ENCODE results near the gene PBLD.
"Not testable (repeated sequence)": the region's sequence is repeated elsewhere in the genome, so short reads cannot be mapped to it uniquely, and the experiment has no call there.

The PBLD gene

DNA sequence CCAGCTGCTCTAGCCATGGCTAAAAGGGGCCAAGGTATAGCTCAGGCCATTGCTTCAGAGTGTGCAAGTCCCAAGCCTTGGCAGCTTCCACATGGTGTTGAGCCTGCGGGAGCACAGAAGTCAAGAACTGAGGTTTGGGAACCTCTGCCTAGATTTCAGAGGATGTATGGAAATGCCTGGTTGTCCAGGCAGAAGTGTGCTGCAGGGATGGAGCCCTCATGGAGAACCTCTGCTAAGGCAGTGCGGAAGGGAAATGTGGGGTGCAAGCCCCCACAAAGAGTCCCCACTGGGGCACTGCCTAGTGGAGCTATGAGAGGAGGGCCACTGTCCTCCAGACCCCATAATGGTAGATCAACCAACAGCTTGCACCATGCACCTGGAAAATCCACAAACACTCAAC, 54.9 kb downstream of the PBLD start:
- DNase-seq: not testable (repeated sequence)

- DNase-seq: no peak
Measured at GRCh38 chr10:68276224-68276623, 56.5 kb downstream of the PBLD start.

DNA sequence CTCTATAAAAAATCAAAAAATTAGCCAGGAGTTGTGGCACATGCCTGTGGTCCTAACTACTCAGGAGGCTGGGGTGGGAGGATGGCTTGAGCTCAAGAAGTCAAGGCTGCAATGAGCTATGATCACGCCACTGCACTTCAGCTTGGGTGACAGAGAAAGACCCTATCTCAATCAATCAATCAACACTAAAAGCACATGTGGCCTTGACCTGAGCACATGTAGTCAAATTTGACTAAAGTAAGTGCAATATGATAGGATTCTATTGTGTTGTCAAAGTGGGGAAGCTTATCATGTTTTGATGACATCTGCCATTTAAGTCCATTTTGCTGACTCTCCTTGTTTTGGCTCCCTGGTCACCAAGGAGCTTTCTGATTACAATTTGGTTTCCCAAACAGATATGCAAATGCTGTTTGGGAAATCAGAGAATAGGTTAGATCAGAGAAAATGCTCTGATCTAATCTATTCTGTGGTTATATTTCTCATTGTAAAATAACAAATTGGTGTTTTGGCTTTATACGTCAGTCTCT, 57.1 kb downstream of the PBLD start:
- DNase-seq: no peak

GRCh38 chr10:68272833-68273232, 59.9 kb downstream of the PBLD start:
- DNase-seq: no peak

DNA sequence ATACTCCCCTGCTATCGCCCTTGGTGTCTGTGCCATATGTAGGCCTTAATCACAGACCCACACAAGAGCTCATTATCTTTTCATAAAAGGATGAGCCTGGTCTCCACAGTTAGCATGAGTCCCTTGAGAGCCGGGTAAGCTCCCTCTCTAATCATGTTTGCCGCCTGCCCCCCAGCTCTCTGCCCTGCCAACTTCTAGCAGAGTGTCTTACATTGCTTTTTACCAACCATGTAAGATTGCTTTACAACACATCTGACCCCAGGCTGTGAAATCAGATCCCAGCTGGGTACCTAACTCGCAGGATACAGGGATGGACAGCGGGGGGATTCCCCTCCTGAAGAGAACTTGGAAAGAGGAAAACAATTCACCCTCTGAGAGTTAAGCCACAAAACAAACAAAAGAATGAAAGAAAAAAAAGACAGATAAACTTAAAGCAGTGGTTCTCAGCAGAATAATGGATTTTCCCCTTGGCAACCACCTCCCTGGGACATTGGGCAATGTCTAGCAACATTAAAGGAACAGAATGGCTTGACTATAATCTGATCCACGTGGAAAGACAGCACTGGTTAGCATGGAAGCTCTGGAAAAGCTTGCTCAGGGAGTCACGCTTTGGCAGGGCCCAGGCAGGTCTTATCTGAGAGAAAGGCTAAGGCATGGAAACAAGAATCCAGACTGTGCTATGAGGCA, 61.4 kb downstream of the PBLD start:
- DNase-seq: no peak

DNA sequence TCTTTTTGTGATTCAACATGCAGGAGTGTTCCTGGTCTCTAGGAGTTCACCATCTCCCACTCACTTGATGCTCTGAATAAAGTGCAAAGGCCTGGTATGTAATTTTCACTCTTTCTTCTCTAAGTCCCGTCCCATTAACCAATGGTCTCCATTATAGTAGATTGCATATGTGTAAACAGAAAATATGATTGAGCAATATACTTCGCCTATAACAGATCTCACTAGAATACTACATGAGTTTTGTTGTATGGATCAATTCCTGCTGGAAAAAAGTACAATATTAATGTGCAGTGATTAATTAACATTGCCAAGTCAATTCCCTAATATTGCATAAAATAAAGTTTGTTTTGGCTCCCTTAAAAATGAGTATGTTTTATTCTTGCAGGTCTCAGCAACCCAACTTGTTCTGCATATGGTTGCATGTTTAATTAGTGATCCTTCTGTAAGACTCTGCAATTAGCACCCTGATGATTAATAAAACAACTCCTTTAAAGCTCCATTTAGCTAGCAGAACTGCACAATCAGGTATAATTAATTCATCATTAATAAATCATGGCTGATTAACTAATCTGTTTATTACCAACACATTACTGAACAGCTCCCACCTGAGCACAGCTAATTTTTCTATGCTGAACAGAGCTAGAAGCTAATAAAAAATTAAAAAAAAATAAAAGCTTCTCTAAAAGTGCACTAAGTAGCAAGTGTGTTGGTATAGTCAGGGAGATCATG, 63.0 kb downstream of the PBLD start:
- no peak for DNase-seq

DNA sequence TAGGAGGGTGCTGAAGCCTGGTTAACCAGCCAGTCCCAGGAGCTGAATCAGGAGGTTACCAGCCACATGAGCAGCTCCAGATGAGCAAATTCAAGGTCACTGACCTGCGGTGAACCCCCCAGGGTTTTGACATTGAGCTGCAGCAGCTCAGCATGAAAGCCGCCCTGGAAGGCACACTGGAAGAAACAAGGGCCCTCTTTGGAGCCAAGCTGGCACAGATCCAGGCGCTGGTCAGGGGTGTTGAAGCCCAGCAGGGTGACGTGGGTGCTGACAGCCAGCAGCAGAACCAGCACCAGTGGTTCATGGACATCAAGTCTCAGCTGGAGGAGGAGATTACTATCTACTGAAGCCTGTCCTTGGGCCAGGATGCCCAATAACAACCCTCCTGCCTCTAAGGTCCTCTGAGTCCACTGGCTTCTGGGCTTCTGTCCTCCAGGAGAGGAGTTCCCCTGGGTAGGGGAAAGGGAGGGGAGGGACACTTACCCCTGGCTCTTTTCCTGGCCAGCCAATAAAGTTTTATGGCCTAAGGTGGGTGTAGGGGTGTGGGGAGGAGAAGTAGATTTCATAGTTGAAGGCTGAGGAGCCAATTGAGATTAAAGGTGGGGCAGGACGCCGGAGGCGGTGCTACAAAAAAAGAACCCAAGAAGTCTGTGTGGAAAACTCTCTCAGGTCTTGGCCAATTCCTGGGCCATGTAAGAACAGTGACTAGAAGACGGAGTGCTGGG, 71.4 kb downstream of the PBLD start:
- no peak for DNase-seq

- DNase-seq: no peak
Measured at GRCh38 chr10:68253346-68253745, 79.4 kb downstream of the PBLD start.

DNA sequence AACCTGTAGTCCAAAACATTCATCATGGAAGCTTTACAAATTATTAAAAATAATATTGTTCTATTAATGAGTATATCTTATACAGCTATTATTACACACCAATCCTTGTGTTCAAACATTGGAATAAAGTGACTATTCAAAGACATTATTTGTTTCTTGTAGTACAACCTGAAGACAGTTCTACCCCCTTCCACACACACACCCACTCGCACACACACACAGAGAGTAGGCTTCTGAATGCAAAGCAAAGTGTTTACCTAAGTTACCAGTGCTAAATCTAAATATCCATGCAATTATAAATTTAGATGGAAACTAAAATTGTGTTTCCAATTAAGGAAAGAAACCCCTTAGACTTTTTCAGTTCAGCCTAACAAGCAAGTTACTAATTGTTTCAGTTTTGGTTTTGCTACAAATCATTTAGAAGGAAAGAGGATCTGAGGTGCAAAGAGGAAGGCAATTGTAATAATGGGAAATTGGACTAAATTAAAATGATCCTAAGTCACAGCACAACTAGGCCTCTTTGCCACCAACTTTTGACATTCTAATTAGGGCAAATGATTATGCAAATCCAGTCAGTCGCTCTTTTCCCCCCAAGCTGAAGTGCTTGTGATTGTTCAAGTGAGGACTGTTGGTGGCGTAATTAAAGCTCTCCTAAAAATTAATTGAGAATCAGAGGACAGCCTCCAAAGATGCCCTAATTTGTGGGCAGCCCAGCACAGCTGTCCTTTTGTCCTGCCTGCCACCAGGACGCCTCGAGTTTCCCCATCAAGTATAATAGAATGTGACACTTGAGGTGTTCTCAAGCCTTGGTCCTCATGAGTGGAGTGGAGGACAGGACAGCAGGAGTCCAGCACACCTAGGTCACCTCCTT, 80.9 kb downstream of the PBLD start:
- no peak for DNase-seq

DNA sequence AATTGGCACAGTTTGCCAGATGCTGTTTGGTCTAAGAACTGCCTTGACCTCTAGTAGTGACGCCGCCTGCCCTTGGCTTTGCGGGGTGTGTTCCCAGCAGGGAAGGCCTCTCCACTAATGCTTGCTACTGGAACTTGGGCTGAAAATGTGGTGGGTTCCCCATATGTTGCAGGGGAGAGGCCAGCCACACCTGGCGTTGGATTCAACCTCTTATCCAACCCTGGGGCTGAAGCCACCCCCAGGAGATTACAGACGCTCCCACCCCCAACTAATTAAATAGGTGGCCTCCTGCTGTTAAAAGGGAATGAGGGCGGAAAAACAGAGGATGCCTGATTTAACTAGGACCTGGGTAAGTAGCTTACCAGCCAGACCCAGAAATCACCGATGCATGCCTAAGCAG, 81.6 kb downstream of the PBLD start:
- DNase-seq: no peak

- no peak for DNase-seq
Measured at GRCh38 chr10:68249297-68249696, 83.4 kb downstream of the PBLD start.

- DNase-seq: no peak
Measured at GRCh38 chr10:68247931-68248330, 84.8 kb downstream of the PBLD start.

- DNase-seq: not testable (repeated sequence)
Measured at GRCh38 chr10:68246397-68246796, 86.3 kb downstream of the PBLD start.

DNA sequence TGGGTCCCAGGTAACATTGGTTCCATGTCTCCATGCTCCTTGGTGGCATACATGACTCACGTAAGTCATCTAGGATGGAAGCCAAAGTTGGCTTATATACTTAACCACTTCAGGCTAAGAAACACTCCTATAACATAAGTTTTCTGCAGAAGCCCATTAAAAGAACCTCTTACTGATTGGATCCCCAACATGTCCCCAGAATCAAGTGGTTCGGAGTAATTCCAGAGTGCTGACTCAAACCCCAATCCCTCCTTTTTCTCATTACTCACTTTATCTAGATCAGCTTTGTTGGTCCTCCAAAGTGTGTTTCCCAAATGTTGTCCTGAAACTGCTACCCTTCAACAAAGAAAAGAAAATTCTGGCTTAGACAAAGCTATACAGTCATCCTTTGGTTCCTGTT, 90.7 kb downstream of the PBLD start:
- DNase-seq: no peak

GRCh38 chr10:68239596-68240150, 93.1 kb downstream of the PBLD start:
- DNase-seq: no peak

GRCh38 chr10:68239069-68239468, 93.7 kb downstream of the PBLD start:
- no peak for DNase-seq

DNA sequence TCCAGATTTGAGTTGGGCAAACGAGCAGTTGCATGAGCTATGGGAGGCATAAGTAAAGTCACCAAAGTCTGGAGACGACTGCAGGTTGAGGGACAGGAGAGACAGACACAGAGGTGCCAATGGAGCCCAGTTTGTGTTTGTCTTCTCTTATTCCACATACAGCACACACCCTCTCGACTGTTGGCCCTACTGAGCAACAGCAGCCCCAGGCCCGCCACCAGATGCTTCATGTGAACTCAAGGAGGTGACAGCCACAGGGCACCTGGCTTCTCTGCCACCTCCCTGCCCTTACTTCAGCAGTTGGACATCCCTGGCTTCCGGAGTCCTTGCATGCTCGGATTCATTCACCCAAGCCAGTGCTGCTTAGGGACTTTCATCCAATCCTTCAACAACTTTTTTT, 94.4 kb downstream of the PBLD start:
- no peak for DNase-seq

DNA sequence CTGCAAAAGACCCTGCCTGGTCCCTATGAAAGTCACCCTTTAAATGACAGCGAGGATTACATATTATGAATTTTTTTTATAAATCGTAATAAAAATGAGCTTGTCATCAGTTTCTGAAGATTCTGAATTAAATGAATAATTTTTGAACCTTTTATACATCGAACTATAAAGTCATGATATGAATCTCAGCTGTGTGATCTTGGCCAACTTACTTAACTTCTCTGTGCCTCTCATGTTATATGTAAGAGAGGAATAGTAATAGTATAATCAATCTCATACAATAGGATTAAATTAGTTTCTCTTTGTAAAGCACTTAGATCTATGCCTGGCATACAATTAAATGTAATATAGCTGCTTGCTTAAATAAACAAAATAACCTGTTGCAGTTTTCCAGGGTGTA, 95.6 kb downstream of the PBLD start:
- DNase-seq: no peak

- no peak for DNase-seq
Measured at GRCh38 chr10:68235581-68235980, 97.1 kb downstream of the PBLD start.

DNA sequence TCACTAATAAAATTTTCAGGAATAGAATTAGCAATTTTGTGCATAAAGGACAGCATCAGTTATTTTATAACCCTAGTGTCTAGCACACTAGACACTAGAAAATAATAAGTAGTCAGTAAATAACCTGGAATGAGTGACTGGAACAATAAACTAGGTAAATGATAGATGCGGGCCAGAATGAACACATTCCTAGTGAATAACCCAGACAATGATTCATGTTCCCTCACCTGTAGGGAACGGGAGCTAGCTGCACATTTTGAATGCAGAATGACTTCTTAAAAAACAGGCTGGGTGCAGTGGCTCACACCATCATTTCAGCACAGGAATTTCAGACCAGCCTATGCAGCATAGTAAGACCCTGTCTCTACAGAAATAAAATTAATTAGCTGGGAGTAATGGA, 97.6 kb downstream of the PBLD start:
- DNase-seq: no peak

DNA sequence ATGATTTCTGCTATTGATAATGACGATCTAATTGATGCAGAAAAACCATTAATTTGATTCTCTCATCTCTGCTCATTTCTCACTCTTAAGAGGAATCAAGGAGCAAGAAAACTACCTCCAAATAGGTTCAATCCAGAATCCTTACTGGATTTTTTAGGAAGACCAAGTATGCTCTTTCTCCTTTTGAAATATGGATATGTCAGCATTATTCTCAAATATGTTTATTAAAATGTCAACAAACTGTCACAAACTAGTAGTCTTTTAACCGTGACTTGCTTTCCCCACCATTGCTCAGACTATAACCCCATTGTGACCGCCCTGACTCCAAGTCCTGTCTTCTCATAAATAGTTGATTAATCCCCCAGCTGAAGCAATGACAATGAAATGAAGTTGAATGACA, 99.7 kb downstream of the PBLD start:
- DNase-seq: no peak
